ENCODE data around the gene MLC1. TPM values are rescaled to one million over a fixed set of nuclear protein-coding genes. Genes with fewer than 3 reads are reported as not detected.
"Not testable (repeated sequence)": the region's sequence is repeated elsewhere in the genome, so short reads cannot be mapped to it uniquely, and the experiment has no call there.

The MLC1 gene
- total RNA-seq, 1 donor from 2014 or later: 0.32 TPM

DNA sequence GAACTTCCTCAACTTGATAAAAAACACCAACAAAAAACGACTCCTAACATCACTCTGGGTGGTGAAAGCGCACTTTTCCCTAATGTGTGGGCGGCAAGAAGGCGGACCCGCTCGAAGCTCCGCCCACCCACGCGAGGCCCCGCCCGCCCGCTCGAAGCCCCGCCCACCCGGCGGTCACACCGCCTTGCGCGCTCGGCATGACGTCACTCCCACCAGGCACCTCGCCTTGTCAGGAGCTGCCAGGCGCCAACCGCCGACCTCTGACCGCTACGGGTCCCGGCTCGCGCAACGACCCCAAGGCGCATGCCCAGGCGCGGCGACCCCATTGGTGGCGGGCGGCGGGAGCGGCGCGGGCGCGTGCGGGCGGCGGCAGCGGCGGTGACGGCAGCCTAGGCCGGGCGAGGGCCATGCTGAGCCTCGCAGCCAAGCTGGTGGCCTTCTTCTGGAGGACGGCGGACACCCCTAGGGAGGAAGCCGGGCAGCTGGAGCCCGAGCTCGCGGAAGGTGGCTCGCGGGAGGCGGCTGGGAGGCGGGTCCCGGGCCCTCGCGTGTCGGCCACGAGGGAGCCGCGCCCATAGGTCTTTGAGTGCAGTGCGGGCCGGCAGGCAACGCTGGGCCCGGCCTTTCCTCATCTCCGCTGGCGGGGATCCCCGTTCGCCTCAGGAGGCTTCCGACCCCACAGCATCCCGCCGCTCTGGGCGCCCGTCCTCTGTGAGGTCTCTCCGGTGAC lies 4.6 kb upstream of the MLC1 start, which contains the start of gene MOV10L1:
Gene MOV10L1 (plus strand): TSS at position 325 of the 730 bp plus-strand sequence. CDS start 83 bp downstream, at position 408.
- peak within 1 kb of the TSS in 1 of 2 donors; percentile 5 for H3K4me3 ChIP-seq
- H3K27me3 ChIP-seq: no peaks in the 10 kb centered on the region
- no peaks in the 10 kb centered on the region for H3K36me3 ChIP-seq
- no peak within 1 kb of the TSS for H3K27ac ChIP-seq
- no peak for DNase-seq (ENCODE audit: low spot score in 2 of 2)
- intact Hi-C loops (cut with DNase I): no loop called here
- no peaks in the 10 kb centered on the region for H3K9me3 ChIP-seq
- H3K4me1 ChIP-seq: peaks cover 0 to 4% of the 10 kb centered on the region in 2 donors
- no peak for TF ChIP-seq CTCF (IDR thresholded peaks at IDR 0.05)

DNA sequence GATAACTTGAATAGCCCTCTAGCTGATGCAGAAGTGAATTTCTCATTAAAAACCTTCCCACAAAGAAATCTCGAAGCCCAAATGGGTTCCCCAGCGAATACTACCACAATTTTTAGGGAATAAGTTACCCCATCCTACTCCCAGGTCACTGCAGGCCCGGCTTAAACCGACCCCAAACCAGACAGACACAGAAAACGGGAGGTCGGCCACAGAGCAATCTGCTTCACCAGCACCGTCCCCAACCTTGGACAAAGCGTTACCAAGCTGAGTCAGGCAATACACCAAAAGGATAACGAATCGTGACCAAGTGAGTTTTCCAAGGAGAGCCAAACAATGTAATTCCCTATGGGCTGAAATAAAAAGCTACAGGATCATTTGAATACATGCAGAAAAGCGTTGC lies 4.0 kb upstream of the MLC1 start:
- intact Hi-C loops (cut with DNase I): no loop called here
- DNase-seq (ENCODE audit: low spot score in 2 of 2): no peak
- Histone ChIP-seq H3K4me3 (peak overlapping the region in 1 of 2 donors; percentile 5), H3K36me3 (no peaks in the 10 kb centered on the region), H3K27me3 (no peaks in the 10 kb centered on the region), H3K27ac (no peak overlapping the region), H3K4me1 (peaks cover 0 to 4% of the 10 kb centered on the region in 2 donors), H3K9me3 (no peaks in the 10 kb centered on the region)
- TF ChIP-seq CTCF (IDR thresholded peaks at IDR 0.05): no peak

DNA sequence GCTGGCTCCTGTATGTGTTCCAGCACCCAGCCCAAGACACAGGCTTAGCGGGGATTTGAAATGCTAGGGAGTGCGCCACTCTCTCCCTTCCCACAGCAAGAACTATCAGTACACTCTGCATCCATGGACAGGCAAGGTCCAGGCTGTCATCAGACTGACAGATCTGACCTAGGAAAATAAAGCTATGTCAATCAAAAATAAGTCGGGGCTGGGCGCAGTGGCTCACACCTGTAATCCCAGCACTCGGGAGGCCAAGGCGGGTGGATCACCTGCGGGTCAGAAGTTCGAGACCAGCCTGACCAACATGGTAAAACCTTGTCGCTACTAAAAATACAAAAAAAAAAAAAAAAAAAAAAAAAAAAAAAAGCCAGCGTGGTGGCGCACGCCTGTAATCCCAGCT lies 2.9 kb upstream of the MLC1 start:
- Histone ChIP-seq H3K27me3 (no peaks in the 10 kb centered on the region), H3K36me3 (no peaks in the 10 kb centered on the region), H3K4me3 (no peak overlapping the region), H3K4me1 (peaks cover 0 to 4% of the 10 kb centered on the region in 2 donors), H3K27ac (no peak overlapping the region), H3K9me3 (no peaks in the 10 kb centered on the region)
- DNase-seq (ENCODE audit: low spot score in 2 of 2): no peak
- TF ChIP-seq CTCF (IDR thresholded peaks at IDR 0.05): no peak
- intact Hi-C loops (cut with DNase I): no loop called here

DNA sequence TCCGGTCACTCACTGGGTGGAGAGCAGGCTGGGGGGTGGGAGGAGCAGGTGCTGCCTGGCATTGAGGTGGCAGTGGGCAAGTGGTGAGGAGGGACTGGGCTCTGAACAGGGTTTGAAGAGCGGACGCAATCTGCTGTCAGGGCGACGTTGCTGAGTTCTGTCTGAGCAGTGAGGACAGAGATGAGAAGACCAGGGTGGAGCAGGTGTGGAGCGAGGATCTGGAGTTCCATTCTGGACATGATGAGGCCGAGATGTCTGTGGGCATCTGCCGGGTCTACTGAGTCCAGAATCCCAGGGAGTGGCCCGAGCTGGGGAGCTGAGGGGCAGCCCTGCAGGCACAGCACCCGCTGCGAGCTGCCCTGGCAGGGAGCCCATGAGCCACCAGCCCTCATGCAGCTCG lies 2.4 kb upstream of the MLC1 start:
- Histone ChIP-seq H3K4me1 (peaks cover 0 to 4% of the 10 kb centered on the region in 2 donors), H3K4me3 (no peak overlapping the region), H3K36me3 (no peaks in the 10 kb centered on the region), H3K9me3 (no peaks in the 10 kb centered on the region), H3K27ac (no peak overlapping the region), H3K27me3 (no peaks in the 10 kb centered on the region)
- no peak for TF ChIP-seq CTCF (IDR thresholded peaks at IDR 0.05)
- no peak for DNase-seq (ENCODE audit: low spot score in 2 of 2)
- intact Hi-C loops (cut with DNase I): no loop called here

- H3K4me1 ChIP-seq; intact Hi-C loops (cut with DNase I); H3K9me3 ChIP-seq; H3K4me3 ChIP-seq; H3K27ac ChIP-seq; H3K27me3 ChIP-seq; DNase-seq (ENCODE audit: low spot score in 2 of 2); H3K36me3 ChIP-seq: not testable (repeated sequence)
These were observed 1.7 kb upstream of the MLC1 start for GRCh38 chr22:50086975-50087374.

- TF ChIP-seq CTCF (IDR thresholded peaks at IDR 0.05): no peak
- DNase-seq (ENCODE audit: low spot score in 2 of 2): no peak
- Histone ChIP-seq H3K4me1 (peaks cover 0 to 4% of the 10 kb centered on the region in 2 donors), H3K9me3 (no peaks in the 10 kb centered on the region), H3K36me3 (no peaks in the 10 kb centered on the region), H3K4me3 (no peak overlapping the region), H3K27ac (no peak overlapping the region), H3K27me3 (no peaks in the 10 kb centered on the region)
- intact Hi-C loops (cut with DNase I): no loop called here
These were observed 1.3 kb upstream of the MLC1 start for GRCh38 chr22:50086526-50086925.
